H9 (cell line): Measurements from ENCODE around the gene FRYL. TPM values are rescaled to one million over a fixed set of nuclear protein-coding genes. Genes with fewer than 3 reads are reported as not detected.

ENCODE experiments used
- DNase-seq: peaks from one replicate; pipeline ENCODE4 v3.0.0-alpha.2; 2017
- H2AFZ ChIP-seq: one replicate; pipeline ENCODE4 v1.6.1; 2013; ENCODE audit warnings: mild to moderate bottlenecking, low read length, control low read depth, moderate library complexity
- H2AK5ac ChIP-seq: 2 replicates; pipeline ENCODE4 v1.6.1; 2013; ENCODE audit warnings: low read length, control low read depth, mixed read lengths; ENCODE audit not compliant: insufficient read length
- H2BK120ac ChIP-seq: one replicate; pipeline ENCODE4 v1.6.1; 2013; ENCODE audit warnings: low read depth, mild to moderate bottlenecking, low read length, control low read depth, inconsistent platforms; ENCODE audit not compliant: poor library complexity, severe bottlenecking
- H2BK12ac ChIP-seq: 2 replicates; pipeline ENCODE4 v1.6.1; 2013; ENCODE audit warnings: low read length, control low read depth, mixed read lengths, low read depth; ENCODE audit not compliant: insufficient read length
- H2BK15ac ChIP-seq: 2 replicates; pipeline ENCODE4 v1.6.1; 2013; ENCODE audit warnings: low read depth, low read length, control low read depth
- H2BK20ac ChIP-seq: one replicate; pipeline ENCODE4 v1.6.1; 2013; ENCODE audit warnings: low read depth, mild to moderate bottlenecking, low read length, control low read depth, inconsistent platforms; ENCODE audit not compliant: poor library complexity, severe bottlenecking
- H2BK5ac ChIP-seq: 2 replicates; pipeline ENCODE4 v1.6.1; 2013; ENCODE audit warnings: low read length, control low read depth, mixed read lengths; ENCODE audit not compliant: insufficient read length
- H3K14ac ChIP-seq: 2 replicates; pipeline ENCODE4 v1.6.1; 2013; ENCODE audit warnings: low read length, control low read depth; ENCODE audit not compliant: insufficient read depth
- H3K18ac ChIP-seq: 2 replicates; pipeline ENCODE4 v1.6.1; 2013; ENCODE audit warnings: low read depth, mild to moderate bottlenecking, mixed read lengths, low read length, control low read depth; ENCODE audit not compliant: insufficient read length
- H3K23ac ChIP-seq: 2 replicates; pipeline ENCODE4 v1.6.1; 2013; ENCODE audit warnings: low read length, control low read depth, mixed read lengths, low read depth; ENCODE audit not compliant: insufficient read length
- H3K23me2 ChIP-seq: 2 replicates; pipeline ENCODE4 v1.6.1; 2013; ENCODE audit warnings: low read depth, mild to moderate bottlenecking, mixed read lengths, low read length, control low read depth; ENCODE audit not compliant: insufficient read length, poor library complexity, severe bottlenecking
- H3K27ac ChIP-seq: 2 replicates; pipeline ENCODE4 v1.5.1; 2013; ENCODE audit warnings: low read length, control low read depth, mixed read lengths, low read depth; ENCODE audit not compliant: insufficient read length
- H3K27me3 ChIP-seq: 2 replicates; pipeline ENCODE4 v1.6.1; 2013; ENCODE audit warnings: low read length, control low read depth, inconsistent platforms; ENCODE audit not compliant: insufficient read depth
- H3K4ac ChIP-seq: 2 replicates; pipeline ENCODE4 v1.6.1; 2013; ENCODE audit warnings: low read depth, mild to moderate bottlenecking, control low read depth, inconsistent platforms, low read length, moderate library complexity
- H3K4me1 ChIP-seq: 2 replicates; pipeline ENCODE4 v1.6.1; 2013; ENCODE audit warnings: low read length, control low read depth, inconsistent platforms; ENCODE audit not compliant: insufficient read depth
- H3K4me2 ChIP-seq: 2 replicates; pipeline ENCODE4 v1.6.1; 2013; ENCODE audit warnings: low read length, control low read depth, mixed read lengths; ENCODE audit not compliant: insufficient read length, insufficient read depth
- H3K56ac ChIP-seq: 2 replicates; pipeline ENCODE4 v1.6.1; 2013; ENCODE audit warnings: low read depth, mild to moderate bottlenecking, mixed read lengths, low read length, control low read depth; ENCODE audit not compliant: insufficient read length
- H3K79me1 ChIP-seq: 2 replicates; pipeline ENCODE4 v1.6.1; 2013; ENCODE audit warnings: low read depth, mild to moderate bottlenecking, moderate library complexity, low read length, control low read depth, inconsistent platforms; ENCODE audit not compliant: insufficient read depth, poor library complexity, severe bottlenecking
- H3K79me2 ChIP-seq: 2 replicates; pipeline ENCODE4 v1.6.1; 2013; ENCODE audit warnings: low read length, control low read depth, inconsistent platforms; ENCODE audit not compliant: insufficient read depth
- H3K9ac ChIP-seq: 2 replicates; pipeline ENCODE4 v1.6.1; 2013; ENCODE audit warnings: low read length, control low read depth, mixed read lengths; ENCODE audit not compliant: insufficient read length; ENCODE audit errors: extremely low read depth
- H3K9me3 ChIP-seq: one replicate; pipeline ENCODE4 v1.6.1; 2013; ENCODE audit warnings: low read depth, low read length, inconsistent platforms; ENCODE audit not compliant: control insufficient read depth
- H3T11ph ChIP-seq: one replicate; pipeline ENCODE4 v1.6.1; 2013; ENCODE audit warnings: mild to moderate bottlenecking, low read length, control low read depth, inconsistent platforms
- H4K20me1 ChIP-seq: one replicate; pipeline ENCODE4 v1.6.1; 2013; ENCODE audit not compliant: control insufficient read depth, insufficient read length, insufficient read depth
- H4K5ac ChIP-seq: 2 replicates; pipeline ENCODE4 v1.6.1; 2013; ENCODE audit warnings: low read depth, mild to moderate bottlenecking, mixed read lengths, low read length, control low read depth; ENCODE audit not compliant: insufficient read length
- H4K8ac ChIP-seq: replicated peaks from 2 replicates; pipeline ENCODE4 v1.6.1; 2013; ENCODE audit warnings: low read length, control low read depth, mixed read lengths, low read depth; ENCODE audit not compliant: insufficient read length
- H4K91ac ChIP-seq: 2 replicates; pipeline ENCODE4 v1.6.1; 2013; ENCODE audit warnings: low read depth, mild to moderate bottlenecking, moderate library complexity, mixed read lengths, low read length, control low read depth; ENCODE audit not compliant: insufficient read length
- H3K27ac Mint-ChIP-seq, 3 experiments: 2 replicates in 2 of 3; 3 replicates in 1 of 3; pipeline ENCODE4 v1.8.0; 2020 to 2021; ENCODE audit warnings: mixed read lengths in 3 of 3, mild to moderate bottlenecking in 1 of 3, moderate library complexity in 1 of 3
- H3K27me3 Mint-ChIP-seq: 2 replicates; pipeline ENCODE4 v1.8.0; 2021; ENCODE audit warnings: low read depth, mild to moderate bottlenecking, moderate library complexity, mixed read lengths
- H3K36me3 Mint-ChIP-seq, 3 experiments: 2 replicates in 2 of 3; 3 replicates in 1 of 3; pipeline ENCODE4 v1.8.0; 2020 to 2021; ENCODE audit warnings: low read depth in 3 of 3, mixed read lengths in 3 of 3; ENCODE audit not compliant: insufficient read depth in 1 of 3
- H3K4me1 Mint-ChIP-seq, 2 experiments: 2 replicates each; pipeline ENCODE4 v1.8.0; 2020; ENCODE audit warnings: mixed read lengths in 2 of 2
- H3K4me3 Mint-ChIP-seq, 2 experiments: 2 replicates in 1 of 2; 3 replicates in 1 of 2; pipeline ENCODE4 v1.8.0; 2020 to 2021; ENCODE audit warnings: mild to moderate bottlenecking in 2 of 2, mixed read lengths in 2 of 2, moderate library complexity in 1 of 2
- H3K9me3 Mint-ChIP-seq, 2 experiments: 2 replicates in 1 of 2; 3 replicates in 1 of 2; pipeline ENCODE4 v1.8.0; 2020; ENCODE audit warnings: mild to moderate bottlenecking in 2 of 2, mixed read lengths in 2 of 2, moderate library complexity in 1 of 2
- CTCF ChIP-seq: fragments of 200-600 bp; sonication (generic); conservative IDR thresholded peaks from 3 replicates; pipeline ENCODE4 v1.8.0; 2021; ENCODE audit warnings: antibody characterized with exemption, mild to moderate bottlenecking
- total RNA-seq: library from RNA; stranded (reverse); gene quantifications from 2 replicates; pipeline ENCODE4 v1.2.1, GENCODE V29; 2021

Gene FRYL
- total RNA-seq, 1 experiment from 2014 or later: 31.5 TPM

- no peaks in the 10 kb centered on the region for H3K4me1 ChIP-seq
- no peak overlapping the region for H2BK120ac ChIP-seq
- H4K5ac ChIP-seq: no peak overlapping the region
- H3K4me2 ChIP-seq: no peak overlapping the region
- DNase-seq: no peak
- H3T11ph ChIP-seq: no peak overlapping the region
- no peak overlapping the region for H2AFZ ChIP-seq
- H2BK15ac ChIP-seq: no peak overlapping the region
- Mint-ChIP-seq H3K36me3 (peaks cover 0 to 3% (median 0%) of the 10 kb centered on the region in 3 experiments; a peak in 2 of 7 replicates), H3K9me3 (no peaks in the 10 kb centered on the region), H3K4me1 (peaks cover 8 to 19% of the 10 kb centered on the region in 2 experiments), H3K27ac (0 out of 7 replicates have a peak overlapping the region, but pooled peaks of 1 of the 3 experiments have one; percentile 73), H3K27me3 (no peaks in the 10 kb centered on the region), H3K4me3 (no peak overlapping the region)
- no peak overlapping the region for H3K27ac ChIP-seq
- H3K27me3 ChIP-seq: no peaks in the 10 kb centered on the region
- H3K56ac ChIP-seq: no peak overlapping the region
- no peak overlapping the region for H3K23ac ChIP-seq
- H3K9ac ChIP-seq: no peak overlapping the region
- H2AK5ac ChIP-seq: no peak overlapping the region
- H3K4ac ChIP-seq: no peak overlapping the region
- no peak overlapping the region for H3K14ac ChIP-seq
- H4K8ac ChIP-seq: no peak overlapping the region
- no peak overlapping the region for H4K91ac ChIP-seq
- H3K79me1 ChIP-seq: no peaks in the 10 kb centered on the region
- H2BK5ac ChIP-seq: no peak overlapping the region
- no peak overlapping the region for H2BK12ac ChIP-seq
- no peak overlapping the region for H3K18ac ChIP-seq
- TF ChIP-seq CTCF: no peak
- no peaks in the 10 kb centered on the region for H3K79me2 ChIP-seq
- H2BK20ac ChIP-seq: no peak overlapping the region
- H3K23me2 ChIP-seq: no peaks in the 10 kb centered on the region
- H3K9me3 ChIP-seq: no peaks in the 10 kb centered on the region
- H4K20me1 ChIP-seq: no peaks in the 10 kb centered on the region
Observed at GRCh38 chr4:48640225-48640624, 139.9 kb downstream of the FRYL start.
